ENCODE data around the gene PDE4C. TPM values are rescaled to one million over a fixed set of nuclear protein-coding genes. Genes with fewer than 3 reads are reported as not detected.

Gene PDE4C
- total RNA-seq, 1 donor from 2014 or later: 0.21 TPM

- peaks cover 9% of the 10 kb centered on the region for H3K4me1 Mint-ChIP-seq (ENCODE audit: unreplicated experiment)
- no peak overlapping the region for H3K27ac Mint-ChIP-seq (ENCODE audit: unreplicated experiment)
- TF ChIP-seq, protein P1, sequence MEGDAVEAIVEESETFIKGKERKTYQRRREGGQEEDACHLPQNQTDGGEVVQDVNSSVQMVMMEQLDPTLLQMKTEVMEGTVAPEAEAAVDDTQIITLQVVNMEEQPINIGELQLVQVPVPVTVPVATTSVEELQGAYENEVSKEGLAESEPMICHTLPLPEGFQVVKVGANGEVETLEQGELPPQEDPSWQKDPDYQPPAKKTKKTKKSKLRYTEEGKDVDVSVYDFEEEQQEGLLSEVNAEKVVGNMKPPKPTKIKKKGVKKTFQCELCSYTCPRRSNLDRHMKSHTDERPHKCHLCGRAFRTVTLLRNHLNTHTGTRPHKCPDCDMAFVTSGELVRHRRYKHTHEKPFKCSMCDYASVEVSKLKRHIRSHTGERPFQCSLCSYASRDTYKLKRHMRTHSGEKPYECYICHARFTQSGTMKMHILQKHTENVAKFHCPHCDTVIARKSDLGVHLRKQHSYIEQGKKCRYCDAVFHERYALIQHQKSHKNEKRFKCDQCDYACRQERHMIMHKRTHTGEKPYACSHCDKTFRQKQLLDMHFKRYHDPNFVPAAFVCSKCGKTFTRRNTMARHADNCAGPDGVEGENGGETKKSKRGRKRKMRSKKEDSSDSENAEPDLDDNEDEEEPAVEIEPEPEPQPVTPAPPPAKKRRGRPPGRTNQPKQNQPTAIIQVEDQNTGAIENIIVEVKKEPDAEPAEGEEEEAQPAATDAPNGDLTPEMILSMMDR (IDR thresholded peaks at IDR 0.05): no peak
- H3K9me3 Mint-ChIP-seq (ENCODE audit: unreplicated experiment): no peaks in the 10 kb centered on the region
- DNase-seq (ENCODE audit: extremely low spot score, unreplicated experiment): no peak
- peaks cover 4% of the 10 kb centered on the region for H3K36me3 Mint-ChIP-seq (ENCODE audit: unreplicated experiment)
- H3K27me3 Mint-ChIP-seq (ENCODE audit: unreplicated experiment): no peaks in the 10 kb centered on the region
- no peak overlapping the region for H3K4me3 Mint-ChIP-seq (ENCODE audit: unreplicated experiment)
Observed at GRCh38 chr19:18197941-18198340, 28.3 kb downstream of the PDE4C start.

GRCh38 chr19:18197306-18197705, 28.9 kb downstream of the PDE4C start:
- peaks cover 10% of the 10 kb centered on the region for H3K4me1 Mint-ChIP-seq (ENCODE audit: unreplicated experiment)
- H3K4me3 Mint-ChIP-seq (ENCODE audit: unreplicated experiment): no peak overlapping the region
- no peak for DNase-seq (ENCODE audit: extremely low spot score, unreplicated experiment)
- no peaks in the 10 kb centered on the region for H3K27me3 Mint-ChIP-seq (ENCODE audit: unreplicated experiment)
- H3K27ac Mint-ChIP-seq (ENCODE audit: unreplicated experiment): no peak overlapping the region
- peaks cover 4% of the 10 kb centered on the region for H3K36me3 Mint-ChIP-seq (ENCODE audit: unreplicated experiment)
- no peaks in the 10 kb centered on the region for H3K9me3 Mint-ChIP-seq (ENCODE audit: unreplicated experiment)
- TF ChIP-seq, protein P1 (IDR thresholded peaks at IDR 0.05): no peak

GRCh38 chr19:18196511-18196845, 29.8 kb downstream of the PDE4C start:
- Mint-ChIP-seq H3K9me3 (ENCODE audit: unreplicated experiment) (no peaks in the 10 kb centered on the region), H3K4me1 (ENCODE audit: unreplicated experiment) (peaks cover 18% of the 10 kb centered on the region), H3K27me3 (ENCODE audit: unreplicated experiment) (no peaks in the 10 kb centered on the region), H3K27ac (ENCODE audit: unreplicated experiment) (no peak overlapping the region), H3K4me3 (ENCODE audit: unreplicated experiment) (no peak overlapping the region), H3K36me3 (ENCODE audit: unreplicated experiment) (peaks cover 4% of the 10 kb centered on the region)
- TF ChIP-seq, protein P1 (IDR thresholded peaks at IDR 0.05): no peak
- no peak for DNase-seq (ENCODE audit: extremely low spot score, unreplicated experiment)

DNA sequence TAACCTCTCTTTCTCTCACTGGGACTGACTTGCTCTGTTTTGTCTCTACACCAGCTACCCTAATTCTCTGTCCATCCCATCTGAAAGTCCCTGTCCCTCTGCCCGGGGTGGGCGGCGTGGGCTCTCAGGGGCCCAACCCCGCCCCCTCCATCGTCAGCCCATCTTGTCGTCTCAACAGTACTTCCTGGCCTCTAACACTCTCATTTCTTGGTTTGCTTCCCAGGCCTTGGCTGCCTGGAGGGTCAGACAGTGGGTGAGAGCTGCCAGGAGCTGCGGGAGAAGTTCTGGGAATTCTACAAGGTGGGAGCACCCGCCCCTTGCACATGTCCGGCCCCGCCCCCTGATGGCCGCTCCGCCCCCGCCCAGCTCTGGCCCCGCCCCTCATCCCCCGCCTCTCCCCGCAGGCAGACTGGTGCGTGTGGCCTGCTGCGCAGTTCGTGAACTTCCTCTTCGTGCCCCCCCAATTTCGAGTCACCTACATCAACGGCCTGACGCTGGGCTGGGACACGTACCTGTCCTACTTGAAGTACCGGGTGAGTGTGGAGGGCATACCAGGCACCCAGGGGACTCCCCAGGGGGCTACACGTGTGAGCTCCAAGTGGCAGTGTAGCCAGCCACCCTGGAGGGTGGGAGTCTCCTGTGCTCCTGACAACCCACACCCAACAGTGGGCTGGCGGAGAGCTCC, 31.5 kb downstream of the PDE4C start:
- Mint-ChIP-seq H3K4me3 (ENCODE audit: unreplicated experiment) (peak overlapping the region; percentile 79), H3K27ac (ENCODE audit: unreplicated experiment) (peak overlapping the region; percentile 90), H3K27me3 (ENCODE audit: unreplicated experiment) (no peaks in the 10 kb centered on the region), H3K9me3 (ENCODE audit: unreplicated experiment) (no peaks in the 10 kb centered on the region), H3K36me3 (ENCODE audit: unreplicated experiment) (peaks cover 4% of the 10 kb centered on the region), H3K4me1 (ENCODE audit: unreplicated experiment) (peaks cover 18% of the 10 kb centered on the region)
- DNase-seq (ENCODE audit: extremely low spot score, unreplicated experiment): no peak
- TF ChIP-seq, protein P1 (IDR thresholded peaks at IDR 0.05): no peak

DNA sequence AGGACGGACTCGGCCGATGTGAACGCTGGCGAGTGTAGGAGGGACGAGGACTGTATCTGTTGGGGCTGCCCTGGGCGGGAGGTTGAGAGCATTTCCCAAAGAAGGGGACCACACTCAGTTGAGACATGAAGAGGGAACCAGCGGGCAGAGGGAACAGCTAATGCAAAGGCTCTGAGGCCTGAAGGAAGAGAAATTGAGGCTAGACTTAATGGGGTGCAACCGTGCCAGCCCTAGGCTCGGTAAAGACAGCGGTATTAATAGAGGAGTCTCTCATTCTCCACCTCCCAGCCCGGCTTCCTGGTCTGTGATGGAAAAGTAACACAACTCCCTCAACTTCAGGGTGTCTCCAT, 32.1 kb downstream of the PDE4C start:
- no peak for DNase-seq (ENCODE audit: extremely low spot score, unreplicated experiment)
- TF ChIP-seq, protein P1 (IDR thresholded peaks at IDR 0.05): no peak
- peaks cover 18% of the 10 kb centered on the region for H3K4me1 Mint-ChIP-seq (ENCODE audit: unreplicated experiment)
- no peaks in the 10 kb centered on the region for H3K9me3 Mint-ChIP-seq (ENCODE audit: unreplicated experiment)
- peak overlapping the region; percentile 79 for H3K4me3 Mint-ChIP-seq (ENCODE audit: unreplicated experiment)
- H3K27ac Mint-ChIP-seq (ENCODE audit: unreplicated experiment): peak overlapping the region; percentile 90
- no peaks in the 10 kb centered on the region for H3K27me3 Mint-ChIP-seq (ENCODE audit: unreplicated experiment)
- peaks cover 2% of the 10 kb centered on the region for H3K36me3 Mint-ChIP-seq (ENCODE audit: unreplicated experiment)

Data from osteocyte (in vitro differentiated cells).